ENCODE measurements around the gene PCSK5. TPM values are rescaled to one million over a fixed set of nuclear protein-coding genes. Genes with fewer than 3 reads are reported as not detected.

Gene PCSK5
- total and polyA plus RNA-seq, 2 donors (not counting 3 experiments of a cell fraction or from before 2014, with no cell fraction given), result 2.6 to 4.8 TPM

GRCh38 chr9:76359365-76359764 lies 468.9 kb downstream of the PCSK5 start:
- no peaks in the 10 kb centered on the region for H3K4me1 ChIP-seq (ENCODE audit: control insufficient read depth, extremely low read depth, insufficient read depth, low read length)
- dilution Hi-C loops (cut with MboI; ENCODE audit: extremely low pct_ligation_motif_present, low sequenced_read_pairs), result no loop called here
- H3K36me3 ChIP-seq (ENCODE audit: control insufficient read depth in 2 of 2, extremely low read depth in 1 of 2, insufficient read depth in 2 of 2, low read length in 2 of 2), result no peaks in the 10 kb centered on the region
- no peaks in the 10 kb centered on the region for H3K9me1 ChIP-seq (replicated peaks; ENCODE audit: control insufficient read depth, extremely low read depth, insufficient read depth, low read length)
- POLR2A ChIA-PET, result no interaction called here
- no peak for FAIRE-seq
- H2AFZ ChIP-seq (ENCODE audit: low read depth, low read length), result no peak overlapping the region
- DNase-seq (ENCODE audit: low read depth, low spot score), result no peak
- TF ChIP-seq MAX (IDR thresholded peaks at IDR 0.05; ENCODE audit: insufficient read depth, insufficient read length), result no peak
- no peak for TF ChIP-seq EZH2 (IDR thresholded peaks at IDR 0.05; ENCODE audit: borderline replicate concordance, low read depth, low read length, severe bottlenecking)
- no peak for TF ChIP-seq FOS (IDR thresholded peaks at IDR 0.05; ENCODE audit: borderline replicate concordance, insufficient read depth, low read length)
- no peak overlapping the region for H3K4me2 ChIP-seq (ENCODE audit: insufficient read depth, low read length)
- no peak overlapping the region for H3K27ac ChIP-seq (ENCODE audit: insufficient read depth, low read depth, low read length)
- intact Hi-C loops (cut with micrococcal nuclease), result no loop called here
- CTCF ChIA-PET, result interaction anchor here (1.3 to 2.3 kb wide), 2 partner anchors 13 to 35 kb away, joined by 4 to 6 read pairs; partner anchors contain the start of gene RFK
- no peak overlapping the region for H3K9ac ChIP-seq (replicated peaks; ENCODE audit: extremely low read depth, insufficient read depth, low read length)
- H3K27me3 ChIP-seq (ENCODE audit: control insufficient read depth in 2 of 2, insufficient read depth in 2 of 2, low read length in 2 of 2), result no peaks in the 10 kb centered on the region
- no peaks in the 10 kb centered on the region for H3K9me3 ChIP-seq (replicated peaks; ENCODE audit: control insufficient read depth, insufficient read depth, low read length)
- no peak overlapping the region for H3K4me3 ChIP-seq (replicated peaks in 1 of 3; ENCODE audit: insufficient read depth in 1 of 3, low read depth in 1 of 3, low read length in 3 of 3)
- no peaks in the 10 kb centered on the region for H4K20me1 ChIP-seq (replicated peaks; ENCODE audit: control insufficient read depth, extremely low read depth, insufficient read depth, low read length)
- BruUV-seq (replicated peaks), result no TSS peak
- no peaks in the 10 kb centered on the region for H3K79me2 ChIP-seq (ENCODE audit: control insufficient read depth, insufficient read depth, low read length)

GRCh38 chr9:76359766-76360165 lies 469.3 kb downstream of the PCSK5 start:
- H2AFZ ChIP-seq (ENCODE audit: low read depth, low read length), result no peak overlapping the region
- H3K4me1 ChIP-seq (ENCODE audit: control insufficient read depth, extremely low read depth, insufficient read depth, low read length), result no peaks in the 10 kb centered on the region
- TF ChIP-seq JUN (IDR thresholded peaks at IDR 0.05; ENCODE audit: borderline replicate concordance, insufficient read depth, insufficient read length, low read depth), result no peak
- no peak for TF ChIP-seq POLR2AphosphoS5 (IDR thresholded peaks at IDR 0.05; ENCODE audit: insufficient read depth, low read depth, low read length)
- TF ChIP-seq EZH2 (IDR thresholded peaks at IDR 0.05; ENCODE audit: borderline replicate concordance, low read depth, low read length, severe bottlenecking), result no peak
- no peak for TF ChIP-seq MAX (IDR thresholded peaks at IDR 0.05; ENCODE audit: insufficient read depth, insufficient read length)
- TF ChIP-seq POLR2A (IDR thresholded peaks at IDR 0.05; ENCODE audit: low read depth, low read length), result no peak
- no peak for TF ChIP-seq GATA2 (IDR thresholded peaks at IDR 0.05; ENCODE audit: insufficient read depth, insufficient read length, low read depth, low read length)
- no peak for TF ChIP-seq CTCF (IDR thresholded peaks at IDR 0.05; ENCODE audit: extremely low read depth in 1 of 2, insufficient read depth in 1 of 2, low read depth in 1 of 2, low read length in 2 of 2)
- no peak for TF ChIP-seq MYC (IDR thresholded peaks at IDR 0.05; ENCODE audit: low read depth, low read length)
- no peak for TF ChIP-seq FOS (IDR thresholded peaks at IDR 0.05; ENCODE audit: borderline replicate concordance, insufficient read depth, low read length)
- H4K20me1 ChIP-seq (replicated peaks; ENCODE audit: control insufficient read depth, extremely low read depth, insufficient read depth, low read length), result no peaks in the 10 kb centered on the region
- no peak for DNase-seq (ENCODE audit: low read depth, low spot score)
- ChIA-PET CTCF (interaction anchor here (1.3 to 2.3 kb wide), 2 partner anchors 12 to 34 kb away, joined by 4 to 6 read pairs; partner anchors contain the start of gene RFK), POLR2A (no interaction called here)
- dilution Hi-C loops (cut with MboI; ENCODE audit: extremely low pct_ligation_motif_present, low sequenced_read_pairs) (no loop called here), intact Hi-C loops (cut with micrococcal nuclease) (no loop called here)
- no peaks in the 10 kb centered on the region for H3K9me1 ChIP-seq (replicated peaks; ENCODE audit: control insufficient read depth, extremely low read depth, insufficient read depth, low read length)
- H3K4me3 ChIP-seq (replicated peaks in 1 of 3; ENCODE audit: insufficient read depth in 1 of 3, low read depth in 1 of 3, low read length in 3 of 3), result no peak overlapping the region
- no peaks in the 10 kb centered on the region for H3K36me3 ChIP-seq (ENCODE audit: control insufficient read depth in 2 of 2, extremely low read depth in 1 of 2, insufficient read depth in 2 of 2, low read length in 2 of 2)
- no peaks in the 10 kb centered on the region for H3K79me2 ChIP-seq (ENCODE audit: control insufficient read depth, insufficient read depth, low read length)
- no TSS peak for BruUV-seq (replicated peaks)
- H3K9ac ChIP-seq (replicated peaks; ENCODE audit: extremely low read depth, insufficient read depth, low read length), result no peak overlapping the region
- FAIRE-seq, result no peak
- no peak overlapping the region for H3K4me2 ChIP-seq (ENCODE audit: insufficient read depth, low read length)
- no peaks in the 10 kb centered on the region for H3K9me3 ChIP-seq (replicated peaks; ENCODE audit: control insufficient read depth, insufficient read depth, low read length)
- H3K27me3 ChIP-seq (ENCODE audit: control insufficient read depth in 2 of 2, insufficient read depth in 2 of 2, low read length in 2 of 2), result no peaks in the 10 kb centered on the region
- no peak overlapping the region for H3K27ac ChIP-seq (ENCODE audit: insufficient read depth, low read depth, low read length)
